ENCODE data around the gene CENPVL3. TPM values are rescaled to one million over a fixed set of nuclear protein-coding genes. Genes with fewer than 3 reads are reported as not detected.
"Not testable (repeated sequence)": the region's sequence is repeated elsewhere in the genome, so short reads cannot be mapped to it uniquely, and the experiment has no call there.

CENPVL3 gene
- under 1 TPM in 1 of 4 donors, not detected in 3; 0.25 TPM for total RNA-seq

- not testable (repeated sequence) for ATAC-seq (ENCODE audit: low FRiP score); DNase-seq (ENCODE audit: low spot score)
Observed at GRCh38 chrX:51618241-51619155, at the start of gene CENPVL3. CENPVL3 (minus strand) TSS chrX:51618912; CDS start chrX:51618873, 39 bp downstream.

- ATAC-seq (ENCODE audit: low FRiP score) (no peak), DNase-seq (ENCODE audit: low spot score) (no peak)
- TF ChIP-seq CTCF (IDR thresholded peaks at IDR 0.05) = no peak
Observed at GRCh38 chrX:51665981-51666380, 47.3 kb upstream of the CENPVL3 start.

- TF ChIP-seq CTCF (IDR thresholded peaks at IDR 0.05) = no peak
- ATAC-seq (ENCODE audit: low FRiP score) (no peak), DNase-seq (ENCODE audit: low spot score) (no peak)
Observed at GRCh38 chrX:51643377-51643776, 24.7 kb upstream of the CENPVL3 start.

GRCh38 chrX:51641421-51642021, 22.8 kb upstream of the CENPVL3 start:
- DNase-seq (ENCODE audit: low spot score) (no peak), ATAC-seq (ENCODE audit: low FRiP score) (no peak)
- no peak for TF ChIP-seq CTCF (IDR thresholded peaks at IDR 0.05)

GRCh38 chrX:51636511-51636910, 17.8 kb upstream of the CENPVL3 start:
- DNase-seq (ENCODE audit: low spot score); ATAC-seq (ENCODE audit: low FRiP score): not testable (repeated sequence)

- TF ChIP-seq CTCF (IDR thresholded peaks at IDR 0.05) = no peak
- DNase-seq (ENCODE audit: low spot score) = no peak
- ATAC-seq (ENCODE audit: low FRiP score) = no peak
Observed at GRCh38 chrX:51614353-51615012, 4.2 kb downstream of the CENPVL3 start.

GRCh38 chrX:51608766-51609165, 9.9 kb downstream of the CENPVL3 start:
- DNase-seq (ENCODE audit: low spot score) (no peak), ATAC-seq (ENCODE audit: low FRiP score) (no peak)
- TF ChIP-seq CTCF (IDR thresholded peaks at IDR 0.05) = no peak

Data from omental fat pad (tissue), 4 donors.